AG10803 (cell line): ENCODE measurements around the gene MTRR.

Experiments
- DNase-seq: peaks from one replicate; pipeline ENCODE4 v3.0.0; 2010; ENCODE audit warnings: low read depth
- H3K4me3 ChIP-seq: 2 replicates; pipeline ENCODE4 v1.5.1; 2011; ENCODE audit warnings: mild to moderate bottlenecking, low read length, control low read depth
- TF ChIP-seq, protein P1 (sequence below): conservative IDR thresholded peaks from 2 replicates; pipeline ENCODE4 v1.5.1; 2011; ENCODE audit warnings: mild to moderate bottlenecking, low read length, control low read depth, inconsistent platforms

MTRR gene

DNA sequence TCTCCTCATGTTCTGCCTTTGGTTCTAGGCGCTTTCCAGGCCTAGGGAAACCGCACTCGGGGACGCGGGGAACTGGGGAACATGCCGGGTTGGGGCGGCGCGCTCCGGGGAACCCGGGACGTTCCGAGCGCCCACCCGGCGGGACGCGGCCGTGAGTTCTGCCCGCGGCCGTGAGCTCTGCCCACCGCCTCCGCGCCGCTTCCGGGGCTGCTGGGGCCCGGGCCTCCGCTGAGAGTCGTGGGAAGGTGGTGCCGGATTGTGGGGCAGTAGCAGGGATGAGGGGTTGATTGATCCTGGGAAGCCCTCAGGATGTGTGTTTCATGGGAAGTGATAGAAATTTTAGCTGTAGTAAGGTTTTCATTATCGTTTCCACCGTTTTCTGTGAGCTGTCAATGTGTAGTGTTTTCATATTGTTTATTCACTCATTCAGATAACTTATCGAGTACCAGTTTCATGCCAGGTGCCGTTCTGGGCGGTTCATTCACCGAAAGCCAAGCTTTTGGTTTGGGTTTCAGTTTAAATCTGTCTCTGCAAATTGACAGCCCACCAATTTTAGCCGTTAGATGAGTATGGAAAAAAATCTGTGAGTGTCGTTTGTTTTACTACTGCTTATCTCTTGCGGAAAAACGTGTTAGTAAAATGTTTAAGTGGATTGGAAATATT is 657 bp downstream of the MTRR start:
- TF ChIP-seq, protein P1, sequence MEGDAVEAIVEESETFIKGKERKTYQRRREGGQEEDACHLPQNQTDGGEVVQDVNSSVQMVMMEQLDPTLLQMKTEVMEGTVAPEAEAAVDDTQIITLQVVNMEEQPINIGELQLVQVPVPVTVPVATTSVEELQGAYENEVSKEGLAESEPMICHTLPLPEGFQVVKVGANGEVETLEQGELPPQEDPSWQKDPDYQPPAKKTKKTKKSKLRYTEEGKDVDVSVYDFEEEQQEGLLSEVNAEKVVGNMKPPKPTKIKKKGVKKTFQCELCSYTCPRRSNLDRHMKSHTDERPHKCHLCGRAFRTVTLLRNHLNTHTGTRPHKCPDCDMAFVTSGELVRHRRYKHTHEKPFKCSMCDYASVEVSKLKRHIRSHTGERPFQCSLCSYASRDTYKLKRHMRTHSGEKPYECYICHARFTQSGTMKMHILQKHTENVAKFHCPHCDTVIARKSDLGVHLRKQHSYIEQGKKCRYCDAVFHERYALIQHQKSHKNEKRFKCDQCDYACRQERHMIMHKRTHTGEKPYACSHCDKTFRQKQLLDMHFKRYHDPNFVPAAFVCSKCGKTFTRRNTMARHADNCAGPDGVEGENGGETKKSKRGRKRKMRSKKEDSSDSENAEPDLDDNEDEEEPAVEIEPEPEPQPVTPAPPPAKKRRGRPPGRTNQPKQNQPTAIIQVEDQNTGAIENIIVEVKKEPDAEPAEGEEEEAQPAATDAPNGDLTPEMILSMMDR: no peak
- peak overlapping the region; percentile 80 for H3K4me3 ChIP-seq
- DNase-seq: no peak

DNA sequence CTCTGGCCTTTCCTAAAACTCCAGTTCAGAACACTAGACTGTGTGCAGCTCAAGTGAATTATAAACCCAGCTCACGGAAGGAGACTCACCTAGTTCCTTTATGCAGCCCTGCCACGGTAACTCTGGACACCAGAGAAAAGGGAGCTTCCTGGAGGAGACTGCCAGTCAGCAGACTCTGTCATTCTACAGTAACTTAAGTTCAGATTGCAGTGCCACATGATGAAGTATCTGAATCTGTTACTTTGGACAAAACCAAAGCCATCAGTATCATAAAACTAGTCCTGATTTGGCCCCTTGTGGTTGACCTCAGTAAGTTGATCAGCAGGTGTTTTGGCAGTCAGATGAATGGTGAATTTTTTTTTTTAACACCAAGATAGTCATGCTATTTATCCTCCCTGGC is 2.7 kb downstream of the MTRR start:
- no peak for DNase-seq
- TF ChIP-seq, protein P1: no peak
- H3K4me3 ChIP-seq: no peak overlapping the region

DNA sequence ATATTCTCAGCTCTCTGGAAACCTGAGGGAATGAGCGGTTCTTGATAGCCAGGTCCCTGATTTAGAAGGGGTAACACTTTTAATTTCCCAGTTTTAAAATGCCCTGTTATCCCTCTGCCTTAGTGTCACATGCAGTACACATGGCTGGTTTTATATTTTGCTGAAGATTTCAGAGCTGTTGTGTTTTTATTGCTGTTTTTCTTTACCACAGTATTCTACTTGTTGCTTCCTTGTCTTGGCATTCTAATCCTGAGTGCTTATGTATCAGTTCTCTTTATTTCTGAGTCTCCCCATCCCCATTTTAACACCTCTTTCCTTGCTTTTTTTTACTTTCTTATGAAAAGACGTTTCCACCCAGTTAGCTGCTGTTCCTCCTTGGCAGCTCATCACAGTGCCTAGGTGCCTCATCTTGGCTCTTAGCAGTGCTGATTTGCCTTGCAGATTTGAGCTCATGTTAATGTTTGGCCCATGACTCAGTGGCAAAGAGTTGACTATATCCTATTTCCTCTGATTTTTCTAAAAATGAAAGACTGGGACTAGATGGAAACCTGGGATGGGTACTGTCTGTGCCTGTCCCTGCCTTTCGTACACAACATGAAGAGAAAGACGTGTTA is 3.7 kb downstream of the MTRR start:
- no peak for DNase-seq
- H3K4me3 ChIP-seq: no peak overlapping the region
- TF ChIP-seq, protein P1: no peak

GRCh38 chr5:7873216-7873615 is 4.3 kb downstream of the MTRR start:
- H3K4me3 ChIP-seq: no peak overlapping the region
- TF ChIP-seq, protein P1: no peak
- no peak for DNase-seq

GRCh38 chr5:7874639-7875038 is 5.7 kb downstream of the MTRR start:
- TF ChIP-seq, protein P1: no peak
- no peak for DNase-seq
- no peak overlapping the region for H3K4me3 ChIP-seq

GRCh38 chr5:7875151-7875550 is 6.2 kb downstream of the MTRR start:
- H3K4me3 ChIP-seq: no peak overlapping the region
- TF ChIP-seq, protein P1: no peak
- no peak for DNase-seq

GRCh38 chr5:7876867-7877266 is 7.9 kb downstream of the MTRR start:
- no peak overlapping the region for H3K4me3 ChIP-seq
- DNase-seq: peak; percentile 56
- TF ChIP-seq, protein P1: no peak
